Type B pancreatic cell (in vitro differentiated cells): ENCODE results near the gene DNAH8. TPM values are rescaled to one million over a fixed set of nuclear protein-coding genes. Genes with fewer than 3 reads are reported as not detected.
"Not testable (repeated sequence)": the region's sequence is repeated elsewhere in the genome, so short reads cannot be mapped to it uniquely, and the experiment has no call there.

Source experiments
- DNase-seq: peaks from one replicate; pipeline ENCODE4 v3.0.0; 2021; ENCODE audit warnings: mixed read lengths; ENCODE audit not compliant: unreplicated experiment; ENCODE audit errors: extremely low spot score
- H3K27ac Mint-ChIP-seq: 2 replicates; pipeline ENCODE4 v1.8.0; 2021; ENCODE audit warnings: mild to moderate bottlenecking, mixed read lengths
- H3K27me3 Mint-ChIP-seq: 2 replicates; pipeline ENCODE4 v1.8.0; 2021; ENCODE audit warnings: mixed read lengths
- H3K36me3 Mint-ChIP-seq: 2 replicates; pipeline ENCODE4 v1.8.0; 2021; ENCODE audit warnings: mixed read lengths
- H3K4me1 Mint-ChIP-seq: one replicate; pipeline ENCODE4 v1.8.0; 2021; ENCODE audit warnings: mixed read lengths; ENCODE audit not compliant: unreplicated experiment
- H3K4me3 Mint-ChIP-seq: 2 replicates; pipeline ENCODE4 v1.8.0; 2021; ENCODE audit warnings: mild to moderate bottlenecking, mixed read lengths
- H3K9me3 Mint-ChIP-seq: 2 replicates; pipeline ENCODE4 v1.8.0; 2021; ENCODE audit warnings: mixed read lengths
- total RNA-seq: library from RNA; stranded (reverse); gene quantifications from 2 replicates; pipeline ENCODE4 v1.2.1, GENCODE V29; 2021; ENCODE audit warnings: low replicate concordance
- TF ChIP-seq, protein P1 (sequence below): fragments of 200-600 bp; sonication (generic); conservative IDR thresholded peaks from 2 replicates; pipeline ENCODE4 v1.5.0; 2021; ENCODE audit warnings: antibody characterized with exemption, mild to moderate bottlenecking

DNAH8 gene
- total RNA-seq, 1 donor from 2014 or later: 0.05 TPM

DNA sequence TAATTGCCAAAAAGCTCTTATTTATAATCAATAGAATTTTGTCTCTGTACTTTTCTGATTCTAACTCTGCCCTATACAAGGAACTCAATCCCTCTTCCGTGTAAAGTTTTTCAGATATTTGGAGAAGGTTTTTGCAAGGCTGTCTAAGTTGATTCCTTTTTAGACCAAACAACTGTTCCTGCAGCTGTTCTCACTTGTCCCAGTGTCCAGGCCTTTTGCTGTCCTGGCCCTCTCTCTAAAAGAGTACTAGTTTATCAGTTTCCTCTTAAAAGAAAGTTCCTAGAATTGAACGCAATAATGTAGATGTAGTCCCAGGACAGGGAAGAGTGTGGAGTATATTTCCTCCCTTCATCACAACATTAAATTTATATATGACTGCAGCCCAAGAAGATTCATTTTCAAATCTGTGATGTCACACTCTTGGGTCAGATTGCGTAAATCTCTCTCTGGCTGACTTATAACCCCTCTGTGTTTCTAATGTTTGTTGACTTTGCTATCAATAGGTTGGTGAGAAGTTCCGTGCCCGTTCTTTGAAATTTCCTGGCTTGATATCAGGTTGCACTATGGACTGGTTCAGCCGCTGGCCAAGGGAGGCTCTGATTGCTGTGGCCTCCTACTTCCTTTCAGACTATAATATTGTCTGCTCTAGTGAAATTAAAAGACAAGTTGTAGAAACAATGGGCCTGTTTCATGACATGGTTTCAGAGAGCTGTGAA, 194.1 kb downstream of the DNAH8 start:
- no peak for DNase-seq
- peaks cover 13% of the 10 kb centered on the region for H3K4me1 Mint-ChIP-seq
- H3K27ac Mint-ChIP-seq: peak overlapping the region; percentile 23
- no peaks in the 10 kb centered on the region for H3K9me3 Mint-ChIP-seq
- H3K27me3 Mint-ChIP-seq: peaks cover 3% of the 10 kb centered on the region
- H3K36me3 Mint-ChIP-seq: no peaks in the 10 kb centered on the region
- H3K4me3 Mint-ChIP-seq: no peak overlapping the region
- TF ChIP-seq, protein P1, sequence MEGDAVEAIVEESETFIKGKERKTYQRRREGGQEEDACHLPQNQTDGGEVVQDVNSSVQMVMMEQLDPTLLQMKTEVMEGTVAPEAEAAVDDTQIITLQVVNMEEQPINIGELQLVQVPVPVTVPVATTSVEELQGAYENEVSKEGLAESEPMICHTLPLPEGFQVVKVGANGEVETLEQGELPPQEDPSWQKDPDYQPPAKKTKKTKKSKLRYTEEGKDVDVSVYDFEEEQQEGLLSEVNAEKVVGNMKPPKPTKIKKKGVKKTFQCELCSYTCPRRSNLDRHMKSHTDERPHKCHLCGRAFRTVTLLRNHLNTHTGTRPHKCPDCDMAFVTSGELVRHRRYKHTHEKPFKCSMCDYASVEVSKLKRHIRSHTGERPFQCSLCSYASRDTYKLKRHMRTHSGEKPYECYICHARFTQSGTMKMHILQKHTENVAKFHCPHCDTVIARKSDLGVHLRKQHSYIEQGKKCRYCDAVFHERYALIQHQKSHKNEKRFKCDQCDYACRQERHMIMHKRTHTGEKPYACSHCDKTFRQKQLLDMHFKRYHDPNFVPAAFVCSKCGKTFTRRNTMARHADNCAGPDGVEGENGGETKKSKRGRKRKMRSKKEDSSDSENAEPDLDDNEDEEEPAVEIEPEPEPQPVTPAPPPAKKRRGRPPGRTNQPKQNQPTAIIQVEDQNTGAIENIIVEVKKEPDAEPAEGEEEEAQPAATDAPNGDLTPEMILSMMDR: no peak

DNA sequence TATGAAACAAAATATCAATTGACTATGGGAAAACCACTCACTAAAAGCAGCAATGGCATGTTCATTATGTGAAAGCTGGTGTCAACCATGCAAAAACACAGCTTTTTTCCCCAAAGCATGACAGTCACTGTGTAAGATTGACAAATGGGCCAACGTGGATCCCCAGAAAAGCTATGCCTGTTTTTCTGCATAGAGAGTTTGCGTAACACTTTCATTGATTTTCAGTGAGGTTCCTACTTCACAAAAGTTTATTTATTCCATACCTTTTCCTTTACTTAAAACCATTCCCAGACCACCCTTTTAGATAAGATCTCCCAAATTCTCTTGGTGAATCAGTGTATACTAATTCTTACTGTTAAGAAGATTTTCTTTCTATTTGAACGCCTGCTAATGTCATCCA, 195.1 kb downstream of the DNAH8 start:
- DNase-seq: no peak
- H3K4me3 Mint-ChIP-seq: no peak overlapping the region
- no peak overlapping the region for H3K27ac Mint-ChIP-seq
- H3K9me3 Mint-ChIP-seq: no peaks in the 10 kb centered on the region
- no peaks in the 10 kb centered on the region for H3K27me3 Mint-ChIP-seq
- TF ChIP-seq, protein P1: no peak
- no peaks in the 10 kb centered on the region for H3K36me3 Mint-ChIP-seq
- H3K4me1 Mint-ChIP-seq: peaks cover 13% of the 10 kb centered on the region

DNA sequence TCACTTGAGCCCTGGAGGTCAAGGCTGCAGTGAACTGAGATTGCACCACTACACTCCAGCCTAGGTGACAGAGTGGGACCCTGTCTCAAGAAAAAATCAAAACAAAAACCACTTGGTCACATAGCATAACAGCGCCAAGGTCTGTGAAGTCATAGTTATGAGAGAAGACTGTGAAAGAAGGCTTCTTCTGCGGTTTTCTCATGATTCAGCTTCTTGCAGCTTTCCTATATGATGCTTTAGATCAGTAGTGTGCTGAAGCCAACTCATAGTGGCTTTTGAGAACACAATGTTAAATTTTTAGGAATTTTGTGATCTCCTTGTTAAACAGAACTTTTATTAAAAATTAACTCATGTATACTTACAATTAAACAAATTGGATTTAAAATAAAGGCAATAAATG, 197.3 kb downstream of the DNAH8 start:
- H3K36me3 Mint-ChIP-seq: no peaks in the 10 kb centered on the region
- DNase-seq: no peak
- H3K4me1 Mint-ChIP-seq: peaks cover 13% of the 10 kb centered on the region
- H3K27me3 Mint-ChIP-seq: no peaks in the 10 kb centered on the region
- no peak overlapping the region for H3K4me3 Mint-ChIP-seq
- H3K9me3 Mint-ChIP-seq: no peaks in the 10 kb centered on the region
- no peak overlapping the region for H3K27ac Mint-ChIP-seq
- TF ChIP-seq, protein P1: no peak

DNA sequence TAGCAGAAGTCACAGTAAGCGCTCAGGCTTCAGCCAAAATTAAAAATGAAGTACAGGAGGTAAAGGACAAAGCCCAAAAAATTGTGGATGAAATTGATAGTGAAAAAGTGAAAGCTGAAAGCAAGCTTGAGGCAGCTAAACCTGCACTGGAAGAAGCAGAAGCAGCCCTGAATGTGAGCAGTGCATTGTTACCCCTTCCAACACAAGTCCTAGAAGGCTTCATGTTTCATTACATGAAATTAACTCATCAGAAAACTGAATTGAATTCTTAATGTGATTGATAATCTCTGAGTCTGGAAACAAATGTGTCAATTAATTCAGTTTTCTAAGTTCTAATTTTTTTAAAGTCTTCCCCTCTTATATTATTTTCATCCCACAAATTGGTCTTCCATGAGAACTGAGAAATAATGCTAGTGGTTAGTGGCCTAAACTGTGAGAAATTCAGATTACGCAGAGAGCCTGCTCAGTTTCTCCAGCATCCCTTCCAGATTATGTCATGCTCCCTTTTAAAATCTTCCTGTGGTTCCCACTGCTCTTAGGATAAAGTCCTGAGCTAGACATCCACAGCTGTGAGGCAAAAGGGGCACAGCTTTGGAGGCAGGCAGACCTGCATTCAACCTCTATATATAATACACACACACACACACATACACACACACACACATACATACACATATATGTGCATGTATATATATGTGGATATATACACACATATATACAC, 200.3 kb downstream of the DNAH8 start:
- no peak overlapping the region for H3K27ac Mint-ChIP-seq

DNA sequence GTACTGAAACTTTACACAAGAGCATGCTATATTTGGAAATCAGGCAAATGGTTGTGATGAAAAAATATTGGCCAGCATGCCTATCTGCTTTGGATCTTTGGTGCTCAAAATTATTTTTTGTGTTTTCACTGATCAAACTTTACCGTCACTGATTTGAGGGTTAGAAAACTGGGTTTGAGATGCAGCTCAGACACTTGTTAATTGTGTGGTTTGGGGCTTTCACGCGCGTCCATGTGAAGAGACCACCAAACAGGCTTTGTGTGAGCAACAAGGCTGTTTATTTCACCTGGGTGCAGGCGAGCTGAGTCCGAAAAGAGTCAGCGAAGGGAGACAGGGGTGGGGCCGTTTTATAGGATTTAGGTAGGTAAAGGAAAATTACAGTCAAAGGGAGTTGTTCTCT, 206.4 kb downstream of the DNAH8 start:
- not testable (repeated sequence) for DNase-seq, H3K4me3 Mint-ChIP-seq, H3K4me1 Mint-ChIP-seq, H3K9me3 Mint-ChIP-seq, H3K27me3 Mint-ChIP-seq, H3K36me3 Mint-ChIP-seq, H3K27ac Mint-ChIP-seq

More for the DNA sequence above, 200.3 kb downstream of the DNAH8 start:
- Mint-ChIP-seq H3K27me3 (peaks cover 2% of the 10 kb centered on the region), H3K9me3 (no peaks in the 10 kb centered on the region), H3K36me3 (no peaks in the 10 kb centered on the region), H3K4me3 (no peak overlapping the region), H3K4me1 (peaks cover 4% of the 10 kb centered on the region)
- no peak for DNase-seq
- TF ChIP-seq, protein P1: no peak

DNA sequence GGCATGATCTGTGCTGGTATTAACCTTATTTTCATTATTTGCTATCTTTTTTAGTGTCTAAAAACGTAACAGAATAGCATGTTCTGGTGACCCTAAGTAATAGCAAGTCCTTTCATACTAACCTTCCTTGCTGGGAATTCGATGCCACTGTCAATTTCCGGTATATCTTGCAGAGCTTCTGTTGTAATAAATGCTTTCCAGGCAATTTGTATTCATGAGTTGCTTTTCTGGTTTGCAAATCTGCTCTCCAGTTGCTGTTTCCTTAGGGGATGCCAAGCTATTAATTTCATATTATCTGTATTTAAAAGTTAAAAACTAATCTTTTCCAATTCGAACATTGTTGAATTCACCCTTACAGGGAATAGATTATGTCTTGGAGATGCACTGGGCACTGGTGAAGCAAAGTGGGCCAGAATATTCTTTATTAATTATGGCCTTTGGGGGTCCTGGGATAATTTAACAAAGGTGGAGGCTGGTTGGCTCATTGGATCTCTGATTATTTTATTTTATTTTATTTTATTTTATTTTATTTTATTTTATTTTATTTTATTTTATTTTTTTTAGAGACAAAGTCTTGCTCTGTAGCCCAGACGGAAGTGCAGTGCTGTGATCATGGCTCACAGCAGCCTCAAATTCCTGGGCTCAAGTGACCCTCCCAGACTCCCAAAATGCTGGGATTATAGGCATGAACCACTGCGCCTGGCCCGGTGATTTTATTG, 209.8 kb downstream of the DNAH8 start:
- Mint-ChIP-seq H3K4me1 (no peaks in the 10 kb centered on the region), H3K4me3 (no peak overlapping the region), H3K36me3 (no peaks in the 10 kb centered on the region), H3K9me3 (no peaks in the 10 kb centered on the region), H3K27me3 (peaks cover 3% of the 10 kb centered on the region), H3K27ac (no peak overlapping the region)
- TF ChIP-seq, protein P1: no peak
- no peak for DNase-seq
